HEK293 (cell line): ENCODE results near the gene SPP2.

Source experiments
- CTCF ChIA-PET: fragments of 350-600 bp; formaldehyde crosslinking; extraction: SDS; loops from one replicate; lab custom pipeline; 2021; ENCODE audit warnings: antibody characterized with exemption; lab: Yijun Ruan, JAX
- POLR2A ChIA-PET: fragments of 300-600 bp; formaldehyde crosslinking; extraction: SDS; loops from one replicate; lab custom pipeline; 2020; ENCODE audit warnings: antibody characterized with exemption, inconsistent platforms; lab: Yijun Ruan, JAX
- H3K27ac ChIP-seq: fragments of 200-500 bp; sonication (Bioruptor generic); 2 replicates; pipeline ENCODE4 v1.5.1; 2014; ENCODE audit warnings: low read depth, low read length, control low read depth, inconsistent platforms; ENCODE audit errors: extremely low read depth
- H3K36me3 ChIP-seq, 2 experiments: fragments of 200-500 bp in 1 of 2; sonication (Bioruptor generic) in 1 of 2; 1 replicate in 1 of 2; 2 replicates in 1 of 2; pipeline ENCODE4 v1.5.1; 2014 to 2017; ENCODE audit warnings: inconsistent platforms in 2 of 2, low read length in 2 of 2; ENCODE audit not compliant: control insufficient read depth in 2 of 2, insufficient read depth in 1 of 2
- H3K4me1 ChIP-seq: fragments of 200-500 bp; sonication (Bioruptor generic); 2 replicates; pipeline ENCODE4 v1.5.1; 2014; ENCODE audit warnings: mild to moderate bottlenecking, low read length, inconsistent platforms; ENCODE audit not compliant: control insufficient read depth, insufficient read depth
- H3K4me3 ChIP-seq: 2 replicates; pipeline ENCODE4 v1.5.1; 2011; ENCODE audit warnings: low read depth, mild to moderate bottlenecking, control low read depth, low read length, moderate library complexity
- H3K9me3 ChIP-seq: fragments of 200-500 bp; sonication (Bioruptor generic); 2 replicates; pipeline ENCODE4 v1.5.1; 2014; ENCODE audit warnings: low read depth, low read length, inconsistent platforms; ENCODE audit not compliant: control insufficient read depth, insufficient read depth
- BCL11B ChIP-seq: fragments of 450-650 bp; formaldehyde crosslinking; IDR thresholded peaks from 2 replicates; pipeline ENCODE4 v1.5.1; 2016; ENCODE audit warnings: low read depth, missing biosample characterization, missing genetic modification characterization
- KLF9 ChIP-seq: fragments of 450-650 bp; formaldehyde crosslinking; IDR thresholded peaks from 2 replicates; pipeline ENCODE4 v1.5.1; 2016; ENCODE audit warnings: missing biosample characterization, missing genetic modification characterization, low read depth
- MEIS1 ChIP-seq: sonication (generic); formaldehyde crosslinking; IDR thresholded peaks from 2 replicates; pipeline ENCODE4 v1.8.1; 2022; ENCODE audit warnings: missing genetic modification reagents, mild to moderate bottlenecking, borderline replicate concordance
- SP3 ChIP-seq: fragments of 450-650 bp; formaldehyde crosslinking; IDR thresholded peaks from 2 replicates; pipeline ENCODE4 v1.5.1; 2016; ENCODE audit warnings: missing biosample characterization, missing genetic modification characterization
- SP7 ChIP-seq: fragments of 450-650 bp; formaldehyde crosslinking; IDR thresholded peaks from 2 replicates; pipeline ENCODE4 v1.5.1; 2016; ENCODE audit warnings: missing biosample characterization, missing genetic modification characterization
- ZBTB1 ChIP-seq: fragments of 450-650 bp; formaldehyde crosslinking; IDR thresholded peaks from 2 replicates; pipeline ENCODE4 v1.5.1; 2016; ENCODE audit warnings: missing biosample characterization, missing genetic modification characterization
- ZBTB17 ChIP-seq: fragments of 450-650 bp; formaldehyde crosslinking; IDR thresholded peaks from 2 replicates; pipeline ENCODE4 v1.5.1; 2016; ENCODE audit warnings: missing biosample characterization, missing genetic modification characterization
- ZFP37 ChIP-seq: fragments of 450-650 bp; formaldehyde crosslinking; IDR thresholded peaks from 2 replicates; pipeline ENCODE4 v1.5.1; 2016; ENCODE audit warnings: missing biosample characterization, missing genetic modification characterization
- ZNF146 ChIP-seq: fragments of 450-650 bp; formaldehyde crosslinking; IDR thresholded peaks from 2 replicates; pipeline ENCODE4 v1.5.1; 2016; ENCODE audit warnings: missing biosample characterization, missing genetic modification characterization
- ZNF175 ChIP-seq: fragments of 450-650 bp; formaldehyde crosslinking; IDR thresholded peaks from 2 replicates; pipeline ENCODE4 v1.5.1; 2016; ENCODE audit warnings: missing biosample characterization, missing genetic modification characterization
- ZNF266 ChIP-seq: fragments of 450-650 bp; formaldehyde crosslinking; IDR thresholded peaks from 2 replicates; pipeline ENCODE4 v1.5.1; 2016; ENCODE audit warnings: missing biosample characterization, missing genetic modification characterization, low read depth
- ZNF324 ChIP-seq: fragments of 450-650 bp; formaldehyde crosslinking; IDR thresholded peaks from 2 replicates; pipeline ENCODE4 v1.5.1; 2016; ENCODE audit warnings: missing biosample characterization, missing genetic modification characterization
- ZNF354C ChIP-seq: fragments of 450-650 bp; formaldehyde crosslinking; IDR thresholded peaks from 2 replicates; pipeline ENCODE4 v1.5.1; 2016; ENCODE audit warnings: missing biosample characterization, missing genetic modification characterization, low read depth, borderline replicate concordance
- ZNF654 ChIP-seq: fragments of 450-650 bp; formaldehyde crosslinking; IDR thresholded peaks from 2 replicates; pipeline ENCODE4 v1.5.1; 2016; ENCODE audit warnings: low read depth, missing biosample characterization, missing genetic modification characterization
- ZNF785 ChIP-seq: fragments of 450-650 bp; formaldehyde crosslinking; IDR thresholded peaks from 2 replicates; pipeline ENCODE4 v1.5.1; 2016; ENCODE audit warnings: missing biosample characterization, missing genetic modification characterization
- TF ChIP-seq, protein P1 (sequence below): fragments of 450-650 bp; formaldehyde crosslinking; IDR thresholded peaks from 2 replicates; pipeline ENCODE4 v1.5.1; 2016; ENCODE audit warnings: missing biosample characterization, missing genetic modification characterization
- TF ChIP-seq, protein P2 (sequence below): fragments of 450-650 bp; formaldehyde crosslinking; optimal IDR thresholded peaks from 2 replicates; pipeline ENCODE3; 2016; ENCODE audit warnings: missing biosample characterization, mild to moderate bottlenecking, missing genetic modification characterization
- TF ChIP-seq, protein P3 (sequence below): fragments of 450-650 bp; formaldehyde crosslinking; IDR thresholded peaks from 2 replicates; pipeline ENCODE4; 2016; ENCODE audit warnings: missing biosample characterization, missing genetic modification characterization
- TF ChIP-seq, protein P4 (sequence below): fragments of 450-650 bp; formaldehyde crosslinking; IDR thresholded peaks from 2 replicates; pipeline ENCODE4 v1.5.1; 2017; ENCODE audit warnings: missing biosample characterization, missing genetic modification characterization
- TF ChIP-seq, protein P5 (sequence below): fragments of 450-650 bp; formaldehyde crosslinking; conservative IDR thresholded peaks from 2 replicates; pipeline ENCODE4 v1.5.1; 2016; ENCODE audit warnings: low read depth, missing biosample characterization, missing genetic modification characterization
- TF ChIP-seq, protein P6 (sequence below): fragments of 450-650 bp; formaldehyde crosslinking; IDR thresholded peaks from 2 replicates; pipeline ENCODE4 v1.5.1; 2016; ENCODE audit warnings: missing biosample characterization, missing genetic modification characterization, low read depth

The SPP2 gene

DNA sequence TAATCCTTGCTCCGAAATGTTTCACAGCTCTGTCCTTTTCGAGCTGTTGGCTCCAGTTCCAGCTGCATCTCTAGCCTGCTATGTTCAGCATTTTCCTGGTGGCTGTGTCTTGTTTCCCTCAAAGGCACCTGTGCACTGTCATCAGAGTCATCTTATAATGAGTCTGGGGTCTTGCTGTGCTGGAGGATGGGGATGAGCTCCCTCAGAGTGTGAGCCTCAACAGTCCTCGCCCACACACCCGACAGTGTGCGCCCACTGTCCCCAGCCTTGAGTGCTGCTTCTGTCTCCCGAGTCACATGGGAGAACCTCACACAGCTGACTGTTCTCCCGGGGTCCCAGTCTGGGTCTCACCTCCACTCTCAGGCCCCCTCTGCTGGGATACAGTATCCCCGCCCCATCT is 25.4 kb downstream of the SPP2 start:
- no peaks in the 10 kb centered on the region for H3K4me1 ChIP-seq
- no peaks in the 10 kb centered on the region for H3K9me3 ChIP-seq
- TF ChIP-seq SP7 (tag by site-specific recombination) (no peak), ZBTB17 (no peak), ZNF785 (tag by site-specific recombination) (no peak), BCL11B (tag by site-specific recombination) (no peak), ZNF175 (tag by site-specific recombination) (no peak)
- TF ChIP-seq, protein P1, sequence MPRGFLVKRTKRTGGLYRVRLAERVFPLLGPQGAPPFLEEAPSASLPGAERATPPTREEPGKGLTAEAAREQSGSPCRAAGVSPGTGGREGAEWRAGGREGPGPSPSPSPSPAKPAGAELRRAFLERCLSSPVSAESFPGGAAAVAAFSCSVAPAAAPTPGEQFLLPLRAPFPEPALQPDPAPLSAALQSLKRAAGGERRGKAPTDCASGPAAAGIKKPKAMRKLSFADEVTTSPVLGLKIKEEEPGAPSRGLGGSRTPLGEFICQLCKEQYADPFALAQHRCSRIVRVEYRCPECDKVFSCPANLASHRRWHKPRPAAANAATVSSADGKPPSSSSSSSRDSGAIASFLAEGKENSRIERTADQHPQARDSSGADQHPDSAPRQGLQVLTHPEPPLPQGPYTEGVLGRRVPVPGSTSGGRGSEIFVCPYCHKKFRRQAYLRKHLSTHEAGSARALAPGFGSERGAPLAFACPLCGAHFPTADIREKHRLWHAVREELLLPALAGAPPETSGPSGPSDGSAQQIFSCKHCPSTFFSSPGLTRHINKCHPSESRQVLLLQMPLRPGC = no peak
- TF ChIP-seq, protein P2, sequence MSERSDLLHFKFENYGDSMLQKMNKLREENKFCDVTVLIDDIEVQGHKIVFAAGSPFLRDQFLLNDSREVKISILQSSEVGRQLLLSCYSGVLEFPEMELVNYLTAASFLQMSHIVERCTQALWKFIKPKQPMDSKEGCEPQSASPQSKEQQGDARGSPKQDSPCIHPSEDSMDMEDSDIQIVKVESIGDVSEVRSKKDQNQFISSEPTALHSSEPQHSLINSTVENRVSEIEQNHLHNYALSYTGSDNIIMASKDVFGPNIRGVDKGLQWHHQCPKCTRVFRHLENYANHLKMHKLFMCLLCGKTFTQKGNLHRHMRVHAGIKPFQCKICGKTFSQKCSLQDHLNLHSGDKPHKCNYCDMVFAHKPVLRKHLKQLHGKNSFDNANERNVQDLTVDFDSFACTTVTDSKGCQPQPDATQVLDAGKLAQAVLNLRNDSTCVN = no peak
- no peaks in the 10 kb centered on the region for H3K36me3 ChIP-seq
- POLR2A ChIA-PET = no interaction called here
- H3K4me3 ChIP-seq = no peak overlapping the region
- CTCF ChIA-PET = interaction anchor here (0.5 kb wide), 1 partner anchor 55 kb away, joined by 4 read pairs; no protein-coding TSS in a partner anchor
- no peak overlapping the region for H3K27ac ChIP-seq

DNA sequence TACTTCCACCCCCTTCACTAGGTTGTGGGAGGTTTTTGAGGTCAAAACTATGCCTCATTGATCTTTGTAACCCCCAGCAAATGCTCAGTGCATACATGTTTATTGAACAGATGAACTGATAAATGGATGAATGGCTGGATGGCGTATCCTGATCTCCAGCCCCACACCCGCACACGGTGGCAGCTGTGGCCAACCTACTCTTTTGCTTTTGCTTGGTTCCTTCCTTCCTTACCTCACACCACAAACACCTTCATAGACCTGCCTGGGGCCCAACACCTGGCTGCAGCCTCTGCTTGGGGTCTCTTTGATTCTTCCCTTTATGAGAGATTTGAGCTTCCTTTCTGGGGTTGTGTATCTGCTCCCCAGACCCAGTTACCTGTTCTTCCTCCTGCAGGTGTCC is 25.9 kb downstream of the SPP2 start:
- CTCF ChIA-PET = no interaction called here
- no peaks in the 10 kb centered on the region for H3K4me1 ChIP-seq
- POLR2A ChIA-PET = no interaction called here
- TF ChIP-seq BCL11B (tag by site-specific recombination) = no peak
- TF ChIP-seq, protein P3, sequence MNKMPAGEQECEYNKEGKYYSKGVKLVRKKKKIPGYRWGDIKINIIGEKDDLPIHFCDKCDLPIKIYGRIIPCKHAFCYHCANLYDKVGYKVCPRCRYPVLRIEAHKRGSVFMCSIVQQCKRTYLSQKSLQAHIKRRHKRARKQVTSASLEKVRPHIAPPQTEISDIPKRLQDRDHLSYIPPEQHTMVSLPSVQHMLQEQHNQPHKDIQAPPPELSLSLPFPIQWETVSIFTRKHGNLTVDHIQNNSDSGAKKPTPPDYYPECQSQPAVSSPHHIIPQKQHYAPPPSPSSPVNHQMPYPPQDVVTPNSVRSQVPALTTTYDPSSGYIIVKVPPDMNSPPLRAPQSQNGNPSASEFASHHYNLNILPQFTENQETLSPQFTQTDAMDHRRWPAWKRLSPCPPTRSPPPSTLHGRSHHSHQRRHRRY (tag by site-specific recombination) = no peak
- no peak for TF ChIP-seq SP3
- TF ChIP-seq MEIS1 (CRISPR knock-in tag) = no peak
- no peak for TF ChIP-seq ZBTB1 (tag by site-specific recombination)
- TF ChIP-seq, protein P4, sequence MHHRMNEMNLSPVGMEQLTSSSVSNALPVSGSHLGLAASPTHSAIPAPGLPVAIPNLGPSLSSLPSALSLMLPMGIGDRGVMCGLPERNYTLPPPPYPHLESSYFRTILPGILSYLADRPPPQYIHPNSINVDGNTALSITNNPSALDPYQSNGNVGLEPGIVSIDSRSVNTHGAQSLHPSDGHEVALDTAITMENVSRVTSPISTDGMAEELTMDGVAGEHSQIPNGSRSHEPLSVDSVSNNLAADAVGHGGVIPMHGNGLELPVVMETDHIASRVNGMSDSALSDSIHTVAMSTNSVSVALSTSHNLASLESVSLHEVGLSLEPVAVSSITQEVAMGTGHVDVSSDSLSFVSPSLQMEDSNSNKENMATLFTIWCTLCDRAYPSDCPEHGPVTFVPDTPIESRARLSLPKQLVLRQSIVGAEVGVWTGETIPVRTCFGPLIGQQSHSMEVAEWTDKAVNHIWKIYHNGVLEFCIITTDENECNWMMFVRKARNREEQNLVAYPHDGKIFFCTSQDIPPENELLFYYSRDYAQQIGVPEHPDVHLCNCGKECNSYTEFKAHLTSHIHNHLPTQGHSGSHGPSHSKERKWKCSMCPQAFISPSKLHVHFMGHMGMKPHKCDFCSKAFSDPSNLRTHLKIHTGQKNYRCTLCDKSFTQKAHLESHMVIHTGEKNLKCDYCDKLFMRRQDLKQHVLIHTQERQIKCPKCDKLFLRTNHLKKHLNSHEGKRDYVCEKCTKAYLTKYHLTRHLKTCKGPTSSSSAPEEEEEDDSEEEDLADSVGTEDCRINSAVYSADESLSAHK (tag by site-specific recombination) = no peak
- no peak for TF ChIP-seq ZNF654 (tag by site-specific recombination)
- no peak for TF ChIP-seq ZNF146 (tag by site-specific recombination)
- TF ChIP-seq ZNF324 (tag by site-specific recombination) = no peak
- TF ChIP-seq KLF9 = no peak
- TF ChIP-seq, protein P5, sequence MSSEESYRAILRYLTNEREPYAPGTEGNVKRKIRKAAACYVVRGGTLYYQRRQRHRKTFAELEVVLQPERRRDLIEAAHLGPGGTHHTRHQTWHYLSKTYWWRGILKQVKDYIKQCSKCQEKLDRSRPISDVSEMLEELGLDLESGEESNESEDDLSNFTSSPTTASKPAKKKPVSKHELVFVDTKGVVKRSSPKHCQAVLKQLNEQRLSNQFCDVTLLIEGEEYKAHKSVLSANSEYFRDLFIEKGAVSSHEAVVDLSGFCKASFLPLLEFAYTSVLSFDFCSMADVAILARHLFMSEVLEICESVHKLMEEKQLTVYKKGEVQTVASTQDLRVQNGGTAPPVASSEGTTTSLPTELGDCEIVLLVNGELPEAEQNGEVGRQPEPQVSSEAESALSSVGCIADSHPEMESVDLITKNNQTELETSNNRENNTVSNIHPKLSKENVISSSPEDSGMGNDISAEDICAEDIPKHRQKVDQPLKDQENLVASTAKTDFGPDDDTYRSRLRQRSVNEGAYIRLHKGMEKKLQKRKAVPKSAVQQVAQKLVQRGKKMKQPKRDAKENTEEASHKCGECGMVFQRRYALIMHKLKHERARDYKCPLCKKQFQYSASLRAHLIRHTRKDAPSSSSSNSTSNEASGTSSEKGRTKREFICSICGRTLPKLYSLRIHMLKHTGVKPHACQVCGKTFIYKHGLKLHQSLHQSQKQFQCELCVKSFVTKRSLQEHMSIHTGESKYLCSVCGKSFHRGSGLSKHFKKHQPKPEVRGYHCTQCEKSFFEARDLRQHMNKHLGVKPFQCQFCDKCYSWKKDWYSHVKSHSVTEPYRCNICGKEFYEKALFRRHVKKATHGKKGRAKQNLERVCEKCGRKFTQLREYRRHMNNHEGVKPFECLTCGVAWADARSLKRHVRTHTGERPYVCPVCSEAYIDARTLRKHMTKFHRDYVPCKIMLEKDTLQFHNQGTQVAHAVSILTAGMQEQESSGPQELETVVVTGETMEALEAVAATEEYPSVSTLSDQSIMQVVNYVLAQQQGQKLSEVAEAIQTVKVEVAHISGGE (tag by site-specific recombination) = no peak
- TF ChIP-seq ZFP37 (tag by site-specific recombination) = no peak
- TF ChIP-seq ZNF266 (tag by site-specific recombination) = no peak
- TF ChIP-seq, protein P6, sequence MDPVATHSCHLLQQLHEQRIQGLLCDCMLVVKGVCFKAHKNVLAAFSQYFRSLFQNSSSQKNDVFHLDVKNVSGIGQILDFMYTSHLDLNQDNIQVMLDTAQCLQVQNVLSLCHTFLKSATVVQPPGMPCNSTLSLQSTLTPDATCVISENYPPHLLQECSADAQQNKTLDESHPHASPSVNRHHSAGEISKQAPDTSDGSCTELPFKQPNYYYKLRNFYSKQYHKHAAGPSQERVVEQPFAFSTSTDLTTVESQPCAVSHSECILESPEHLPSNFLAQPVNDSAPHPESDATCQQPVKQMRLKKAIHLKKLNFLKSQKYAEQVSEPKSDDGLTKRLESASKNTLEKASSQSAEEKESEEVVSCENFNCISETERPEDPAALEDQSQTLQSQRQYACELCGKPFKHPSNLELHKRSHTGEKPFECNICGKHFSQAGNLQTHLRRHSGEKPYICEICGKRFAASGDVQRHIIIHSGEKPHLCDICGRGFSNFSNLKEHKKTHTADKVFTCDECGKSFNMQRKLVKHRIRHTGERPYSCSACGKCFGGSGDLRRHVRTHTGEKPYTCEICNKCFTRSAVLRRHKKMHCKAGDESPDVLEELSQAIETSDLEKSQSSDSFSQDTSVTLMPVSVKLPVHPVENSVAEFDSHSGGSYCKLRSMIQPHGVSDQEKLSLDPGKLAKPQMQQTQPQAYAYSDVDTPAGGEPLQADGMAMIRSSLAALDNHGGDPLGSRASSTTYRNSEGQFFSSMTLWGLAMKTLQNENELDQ (tag by site-specific recombination) = no peak
- no peak for TF ChIP-seq ZNF354C (tag by site-specific recombination)

More for the DNA sequence above, 25.9 kb downstream of the SPP2 start:
- Histone ChIP-seq H3K27ac (no peak overlapping the region), H3K4me3 (no peak overlapping the region), H3K36me3 (no peaks in the 10 kb centered on the region), H3K9me3 (no peaks in the 10 kb centered on the region)
